GM18873 (cell line): ENCODE measurements around the gene CACNA2D3.

Experiments used
- ATAC-seq: cut with Tn5 transposase; IDR thresholded peaks from one replicate; pipeline ENCODE4 v1.9.1; 2021; ENCODE audit warnings: mild to moderate bottlenecking, moderate library complexity, moderate number of reproducible peaks; ENCODE audit not compliant: unreplicated experiment, low FRiP score

Gene CACNA2D3

DNA sequence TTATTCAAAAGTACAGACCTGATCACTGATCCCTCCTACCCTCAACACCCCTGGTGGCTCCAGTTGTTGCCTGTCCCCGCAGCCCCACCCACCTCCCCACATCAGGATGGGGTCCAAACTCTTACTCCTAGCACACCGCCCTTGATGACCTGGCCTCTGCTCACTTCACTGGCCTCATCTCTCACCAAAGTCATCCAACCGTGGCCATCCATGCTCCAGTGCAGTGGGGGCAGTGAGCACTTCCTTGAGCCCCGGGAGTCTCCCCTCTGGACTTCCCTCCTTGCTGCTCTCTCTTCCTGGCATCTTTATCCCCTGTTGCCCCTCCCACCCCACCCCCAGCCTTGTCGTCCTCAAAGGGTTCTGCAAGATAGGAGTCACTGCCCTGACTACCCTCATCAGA is 191.1 kb downstream of the CACNA2D3 start:
- no peak for ATAC-seq

DNA sequence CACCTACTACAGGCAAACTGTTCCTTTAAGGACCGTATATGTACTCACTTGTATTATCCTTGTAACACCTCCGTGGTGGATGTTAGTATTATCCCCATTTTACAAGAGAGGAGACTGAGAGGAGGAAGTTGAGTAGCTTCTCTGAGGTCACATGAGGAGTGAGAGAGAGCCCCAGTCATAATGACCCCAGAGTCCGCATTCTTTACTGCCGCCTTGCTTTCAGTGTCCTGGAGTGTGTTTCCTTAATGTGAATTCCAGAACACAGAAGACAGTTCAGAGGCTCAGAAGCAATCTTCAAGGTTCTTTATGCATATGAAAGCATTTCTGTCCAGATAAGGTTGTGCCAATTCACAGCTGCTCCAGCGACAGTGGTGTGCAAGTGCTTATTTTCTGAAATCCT is 199.2 kb downstream of the CACNA2D3 start:
- ATAC-seq, result no peak

DNA sequence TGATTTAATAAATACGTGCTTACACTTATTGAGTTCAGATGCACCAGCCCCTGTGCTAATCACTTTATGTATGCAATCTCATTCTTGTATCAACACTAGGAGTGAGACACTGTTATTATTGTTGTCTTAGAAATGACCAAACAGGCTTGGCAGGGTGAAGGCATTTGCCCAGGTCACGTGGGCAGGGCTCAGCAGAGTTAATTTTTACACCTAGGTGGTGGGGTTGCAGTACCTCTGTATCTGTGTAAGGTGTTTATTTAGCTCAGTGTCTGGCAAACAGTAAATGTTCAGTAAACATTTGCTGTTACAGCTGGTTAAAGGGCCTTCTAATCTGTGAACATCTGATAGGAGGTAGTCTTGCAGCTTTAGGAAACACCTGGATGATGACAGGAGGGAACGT is 200.0 kb downstream of the CACNA2D3 start:
- ATAC-seq, result no peak

DNA sequence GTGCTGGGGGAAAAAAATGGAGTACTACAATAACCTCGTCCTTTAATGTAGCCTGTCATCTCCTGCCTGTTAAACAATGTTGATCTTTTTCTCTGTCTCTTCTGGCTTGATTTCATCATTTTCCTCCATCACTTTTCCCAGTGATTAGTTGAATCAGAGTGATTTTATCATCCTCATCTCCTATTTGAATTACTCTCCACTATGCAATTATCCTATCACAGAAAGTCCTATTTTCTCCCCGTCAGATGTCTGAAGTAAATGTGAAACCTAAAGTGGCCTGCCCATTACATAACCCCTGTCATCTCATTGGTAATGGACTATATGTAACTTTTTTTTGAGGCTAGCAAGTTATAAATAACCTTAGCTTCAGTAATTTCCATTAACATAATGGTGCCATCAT is 201.8 kb downstream of the CACNA2D3 start:
- no peak for ATAC-seq

DNA sequence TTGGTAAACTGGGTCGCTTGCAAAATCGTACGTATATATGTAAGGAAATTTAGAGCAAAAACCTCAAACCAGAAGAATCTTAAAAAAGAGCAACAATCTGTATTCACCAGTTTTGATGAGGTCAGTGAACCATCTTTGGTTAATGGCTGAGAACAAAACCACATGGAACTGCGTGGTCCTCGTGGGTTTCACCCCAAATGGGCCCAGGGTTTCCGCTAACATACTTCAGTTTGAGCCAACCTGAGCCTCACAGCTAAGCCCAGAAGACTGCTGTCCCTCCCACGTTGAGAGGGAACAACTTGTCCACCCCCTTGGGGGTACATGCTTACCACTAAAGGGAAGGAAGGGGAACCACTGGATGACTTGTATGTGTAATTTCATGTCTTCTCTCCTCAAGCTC is 204.6 kb downstream of the CACNA2D3 start:
- ATAC-seq, result no peak

- no peak for ATAC-seq
These were observed 209.0 kb downstream of the CACNA2D3 start for GRCh38 chr3:54331341-54331740.

GRCh38 chr3:54337846-54338245 is 215.5 kb downstream of the CACNA2D3 start:
- ATAC-seq, result no peak

DNA sequence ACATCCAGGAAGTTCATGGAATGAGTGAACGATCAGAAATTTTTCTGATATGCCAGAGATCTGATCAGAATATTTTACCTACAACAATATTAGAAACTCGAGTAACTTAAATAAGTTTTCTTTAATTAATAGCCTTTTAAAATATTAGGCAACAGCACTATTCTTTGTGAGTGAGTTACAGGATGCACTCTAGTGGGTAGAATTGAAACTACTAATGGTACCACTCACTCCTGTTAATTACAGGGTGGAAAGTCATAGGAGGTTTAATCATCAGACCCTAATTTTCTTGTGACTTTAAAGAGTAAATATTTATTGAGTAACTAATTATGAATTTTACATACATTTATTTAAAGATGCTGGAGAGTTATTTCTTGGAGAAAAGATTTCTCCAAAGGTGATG is 217.3 kb downstream of the CACNA2D3 start:
- ATAC-seq, result no peak

DNA sequence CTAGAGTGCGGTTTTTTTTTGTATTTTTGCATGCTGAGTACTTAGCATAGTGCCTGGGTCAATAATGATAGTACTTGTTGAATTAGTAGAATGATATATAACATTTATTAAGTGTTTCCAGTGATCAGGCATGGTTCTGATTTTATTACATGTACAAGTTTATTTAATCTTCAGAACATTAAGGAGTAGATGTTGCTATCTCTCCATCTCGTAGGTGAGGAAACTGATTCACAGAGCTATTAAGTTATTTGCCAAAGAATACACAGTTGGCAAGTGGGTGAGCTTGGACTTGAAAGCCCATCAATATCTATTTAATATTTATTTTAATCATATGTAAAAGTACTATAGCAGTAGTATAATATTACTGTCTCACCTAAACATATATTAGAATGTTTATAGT is 219.5 kb downstream of the CACNA2D3 start:
- ATAC-seq, result no peak

- no peak for ATAC-seq
These were observed 220.3 kb downstream of the CACNA2D3 start for GRCh38 chr3:54342676-54343075.

DNA sequence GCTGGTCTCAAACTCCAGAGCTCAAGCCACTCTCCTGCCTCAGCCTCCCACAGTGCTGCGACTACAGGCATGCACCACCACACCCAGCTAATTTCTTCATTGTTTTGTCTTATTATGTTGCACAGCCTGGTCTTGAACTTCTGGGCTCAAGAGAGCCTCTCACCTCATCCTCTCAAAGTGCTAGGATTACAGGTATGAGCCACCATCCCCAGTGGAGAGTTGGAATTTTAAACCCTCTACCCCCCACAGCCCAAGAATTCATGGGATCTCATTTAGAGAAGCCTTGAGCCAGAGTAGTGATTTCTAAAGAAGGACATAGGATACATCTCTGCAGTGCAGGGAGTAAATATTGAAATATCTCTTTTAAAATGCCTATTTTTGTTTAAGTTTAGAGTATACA is 221.1 kb downstream of the CACNA2D3 start:
- ATAC-seq, result no peak

GRCh38 chr3:54344601-54345231 is 222.4 kb downstream of the CACNA2D3 start:
- ATAC-seq, result no peak

- ATAC-seq, result no peak
These were observed 223.6 kb downstream of the CACNA2D3 start for GRCh38 chr3:54345847-54346375.

DNA sequence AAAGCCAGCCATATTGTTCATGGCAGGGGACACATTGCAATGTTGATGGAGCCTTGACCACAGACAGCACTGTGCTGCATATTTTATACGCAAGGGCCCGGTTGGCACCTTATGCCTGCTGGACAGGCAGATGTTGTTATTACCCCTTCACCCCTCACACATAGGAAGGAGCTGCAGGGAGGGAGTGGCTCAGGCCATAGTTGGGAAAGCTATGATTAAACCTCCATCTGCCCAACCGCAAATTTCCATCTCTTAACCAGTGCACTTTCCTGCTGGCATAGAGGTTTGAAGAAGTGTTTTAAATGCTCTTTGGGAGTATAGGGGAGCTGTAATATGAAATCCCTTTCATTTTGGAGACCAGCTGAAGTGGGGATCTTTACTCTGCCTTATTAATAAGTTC is 224.7 kb downstream of the CACNA2D3 start:
- no peak for ATAC-seq

- ATAC-seq, result no peak
These were observed 225.6 kb downstream of the CACNA2D3 start for GRCh38 chr3:54347933-54348332.

- no peak for ATAC-seq
These were observed 226.9 kb downstream of the CACNA2D3 start for GRCh38 chr3:54349231-54349652.

GRCh38 chr3:54349691-54350090 is 227.3 kb downstream of the CACNA2D3 start:
- no peak for ATAC-seq

DNA sequence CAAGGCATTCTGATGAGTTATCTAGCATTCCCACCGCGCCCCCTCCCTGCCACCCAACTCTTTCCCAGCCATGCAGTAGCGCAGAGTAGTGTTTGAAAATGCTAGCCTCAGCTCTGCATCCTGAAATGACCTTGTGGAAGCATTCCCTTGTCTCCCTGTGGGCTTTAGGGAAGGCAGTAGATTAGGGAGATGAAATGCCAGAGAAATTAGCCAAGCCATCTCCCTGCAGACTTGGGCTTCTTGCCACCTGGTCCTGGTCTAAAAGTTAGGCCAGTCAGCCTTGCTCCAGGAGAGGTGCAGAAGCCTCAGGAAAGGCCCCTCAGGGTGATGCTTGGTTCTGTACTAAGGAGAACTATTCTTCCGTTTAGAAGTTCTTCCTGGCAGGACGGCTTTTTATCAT is 231.2 kb downstream of the CACNA2D3 start:
- ATAC-seq, result no peak

DNA sequence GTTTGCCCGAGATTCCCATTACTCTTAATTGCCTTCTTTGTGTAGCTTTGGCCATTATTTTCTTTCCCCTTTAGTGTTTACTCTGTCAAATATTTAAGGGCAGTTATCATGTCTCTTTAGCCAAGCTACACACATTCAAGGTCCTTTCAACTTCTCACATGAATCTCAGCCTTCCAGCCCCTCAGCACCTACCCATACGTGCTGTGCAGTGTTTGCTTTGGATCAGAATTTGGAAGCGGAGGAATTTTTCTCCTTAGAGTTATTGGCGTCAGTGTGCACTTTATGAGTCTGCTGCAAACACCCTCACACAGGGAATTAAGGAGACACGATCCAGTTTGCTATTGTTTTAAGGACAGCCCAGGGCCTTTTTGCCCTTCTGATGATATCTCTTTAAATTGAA is 231.6 kb downstream of the CACNA2D3 start:
- ATAC-seq, result no peak

GRCh38 chr3:54355800-54356199 is 233.4 kb downstream of the CACNA2D3 start:
- ATAC-seq, result no peak

DNA sequence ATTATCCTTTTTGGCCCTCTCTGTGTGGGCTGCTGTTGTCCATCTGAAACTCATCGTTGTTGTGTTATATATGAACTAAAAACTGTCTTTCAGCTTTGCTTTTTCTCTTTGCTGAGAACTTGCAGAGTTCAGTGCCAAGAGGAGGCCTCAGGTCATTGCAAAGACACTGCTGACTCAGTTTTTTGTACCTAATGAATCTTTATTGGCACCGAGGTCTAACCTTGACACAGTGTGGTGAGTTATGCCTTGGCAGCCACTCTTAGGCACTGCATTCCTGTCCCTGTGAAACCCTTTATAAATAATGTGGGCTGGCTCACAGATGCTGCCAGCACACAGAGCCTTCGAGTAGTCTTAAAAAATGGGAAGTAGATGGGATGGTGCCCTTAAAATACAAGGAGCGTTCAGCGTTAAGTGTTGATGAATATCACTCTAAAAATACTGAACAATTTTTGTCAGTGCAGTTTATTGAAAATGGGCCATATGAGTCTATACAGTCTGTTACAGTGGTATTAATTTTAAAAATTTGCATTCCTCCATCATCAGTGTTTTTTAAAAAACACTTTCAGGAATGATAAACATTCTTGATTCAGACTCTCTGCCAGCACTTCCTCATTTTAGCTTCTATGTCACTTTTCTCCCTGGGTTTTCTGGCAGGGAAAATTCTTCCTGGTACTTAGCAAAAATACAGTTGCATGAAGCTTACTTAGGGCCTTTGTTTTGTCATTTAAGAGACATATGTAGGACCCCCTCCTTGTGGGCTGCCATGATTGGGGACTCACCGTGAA is 234.1 kb downstream of the CACNA2D3 start:
- ATAC-seq, result no peak

GRCh38 chr3:54357301-54357700 is 234.9 kb downstream of the CACNA2D3 start:
- no peak for ATAC-seq
